Neural cell (in vitro differentiated cells): ENCODE measurements around the gene BDKRB1. TPM values are rescaled to one million over a fixed set of nuclear protein-coding genes. Genes with fewer than 3 reads are reported as not detected.

Source experiments
- H2AFZ ChIP-seq: fragments of 200-600, 300-800 bp; sonication (generic), shearing (Covaris generic); 2 replicates; pipeline ENCODE4 v1.6.0; 2014; ENCODE audit warnings: low read depth, mild to moderate bottlenecking, antibody characterized with exemption, low read length, moderate library complexity
- H3F3A ChIP-seq: fragments of 200-600 bp; shearing (Covaris generic); 2 replicates; pipeline ENCODE4 v1.6.1; 2016; ENCODE audit warnings: mild to moderate bottlenecking, moderate library complexity, mixed read lengths, antibody characterized with exemption, low read length; ENCODE audit not compliant: insufficient read depth, poor library complexity, severe bottlenecking
- H3K27ac ChIP-seq: fragments of 200-600, 300-800 bp; sonication (generic), shearing (Covaris generic); 2 replicates; pipeline ENCODE4 v1.5.1; 2014; ENCODE audit warnings: mild to moderate bottlenecking, low read length, moderate library complexity
- H3K27me3 ChIP-seq: fragments of 300-800, 200-600 bp; sonication (generic), shearing (Covaris generic); 2 replicates; pipeline ENCODE4 v1.6.0; 2014; ENCODE audit warnings: mild to moderate bottlenecking, low read depth, low read length, moderate library complexity; ENCODE audit not compliant: insufficient read depth
- H3K36me3 ChIP-seq: fragments of 300-800, 200-600 bp; sonication (generic), shearing (Covaris generic); 2 replicates; pipeline ENCODE4 v1.5.1; 2014; ENCODE audit warnings: mild to moderate bottlenecking, antibody characterized with exemption, low read length, moderate library complexity; ENCODE audit not compliant: insufficient read depth
- H3K4me2 ChIP-seq: fragments of 300-800, 200-600 bp; sonication (generic), shearing (Covaris generic); 2 replicates; pipeline ENCODE4 v1.6.0; 2014; ENCODE audit warnings: mild to moderate bottlenecking, low read length
- H3K4me3 ChIP-seq: fragments of 300-800, 200-600 bp; sonication (generic), shearing (Covaris generic); 2 replicates; pipeline ENCODE4 v1.5.1; 2014; ENCODE audit warnings: mild to moderate bottlenecking, low read length, moderate library complexity
- H3K79me2 ChIP-seq: fragments of 200-600 bp; shearing (Covaris generic); replicated peaks from 2 replicates; pipeline ENCODE4 v1.6.0; 2014; ENCODE audit warnings: mild to moderate bottlenecking, low read length, moderate library complexity; ENCODE audit not compliant: insufficient read depth
- H3K9ac ChIP-seq: fragments of 300-800, 200-600 bp; sonication (generic), shearing (Covaris generic); 2 replicates; pipeline ENCODE4 v1.6.1; 2016; ENCODE audit warnings: mild to moderate bottlenecking, low read length, mixed read lengths
- H3K9me2 ChIP-seq: fragments of 200-600 bp; shearing (Covaris generic); 2 replicates; pipeline ENCODE4 v1.6.1; 2016; ENCODE audit warnings: mild to moderate bottlenecking, low read length, mixed read lengths; ENCODE audit not compliant: insufficient read depth
- H3K9me3 ChIP-seq: fragments of 200-600, 300-800 bp; sonication (generic), shearing (Covaris generic); 2 replicates; pipeline ENCODE4 v1.6.1; 2016; ENCODE audit warnings: mild to moderate bottlenecking, mixed run types, low read length, moderate library complexity, mixed read lengths
- H4K20me1 ChIP-seq: fragments of 200-600 bp; shearing (Covaris generic); 2 replicates; pipeline ENCODE4 v1.6.1; 2016; ENCODE audit warnings: mild to moderate bottlenecking, mixed run types; ENCODE audit not compliant: insufficient read depth
- CTCF ChIP-seq: fragments of 450-650 bp; IDR thresholded peaks from 2 replicates; pipeline ENCODE4 v1.5.1; 2014; ENCODE audit warnings: antibody characterized with exemption, mild to moderate bottlenecking, moderate library complexity; ENCODE audit not compliant: poor library complexity, severe bottlenecking
- EP300 ChIP-seq: fragments of 450-650 bp; conservative IDR thresholded peaks from 2 replicates; pipeline ENCODE4 v1.6.1; 2014; ENCODE audit warnings: antibody characterized with exemption, mild to moderate bottlenecking, moderate library complexity; ENCODE audit not compliant: poor library complexity, severe bottlenecking
- EZH2 ChIP-seq: fragments of 200-600, 300-800 bp; shearing (Covaris generic), sonication (generic); IDR thresholded peaks from 2 replicates; pipeline ENCODE4 v1.6.1; 2014; ENCODE audit warnings: antibody characterized with exemption, low read length, borderline replicate concordance, mild to moderate bottlenecking; ENCODE audit not compliant: insufficient read depth, poor library complexity, severe bottlenecking
- MXI1 ChIP-seq: fragments of 450-650 bp; conservative IDR thresholded peaks from 2 replicates; pipeline ENCODE4 v1.6.1; 2014; ENCODE audit warnings: antibody characterized with exemption, mild to moderate bottlenecking; ENCODE audit not compliant: poor library complexity, severe bottlenecking
- POLR2AphosphoS5 ChIP-seq: IDR thresholded peaks from 2 replicates; pipeline ENCODE4 v1.6.1; 2012
- RAD21 ChIP-seq: fragments of 450-650 bp; conservative IDR thresholded peaks from 2 replicates; pipeline ENCODE4 v1.6.1; 2014; ENCODE audit warnings: antibody characterized with exemption, mild to moderate bottlenecking, moderate library complexity
- REST ChIP-seq: IDR thresholded peaks from 2 replicates; pipeline ENCODE4 v1.6.1; 2012; ENCODE audit warnings: borderline replicate concordance
- SMC3 ChIP-seq: fragments of 450-650 bp; conservative IDR thresholded peaks from 2 replicates; pipeline ENCODE4 v1.6.1; 2014; ENCODE audit warnings: antibody characterized with exemption, mild to moderate bottlenecking, moderate library complexity; ENCODE audit not compliant: poor library complexity
- TAF1 ChIP-seq: IDR thresholded peaks from 2 replicates; pipeline ENCODE4 v1.6.1; 2012; ENCODE audit warnings: low read depth
- polyA plus RNA-seq: library from polyadenylated mRNA; depleted of rRNA; stranded (reverse); fragments of >200 nt; gene quantifications from 2 replicates; pipeline ENCODE4 v1.2.3, GENCODE V29; 2014

Gene BDKRB1
- polyA plus RNA-seq, 1 donor from 2014 or later, result not detected

GRCh38 chr14:96269359-96269710 lies 13.3 kb downstream of the BDKRB1 start:
- Histone ChIP-seq H3K79me2 (no peaks in the 10 kb centered on the region), H3K4me2 (no peak overlapping the region), H3K9ac (no peak overlapping the region), H2AFZ (no peak overlapping the region), H3K27me3 (no peaks in the 10 kb centered on the region), H3K9me2 (no peaks in the 10 kb centered on the region), H3K27ac (no peak overlapping the region), H3K36me3 (no peaks in the 10 kb centered on the region), H3K4me3 (no peak overlapping the region), H4K20me1 (no peaks in the 10 kb centered on the region), H3F3A (no peaks in the 10 kb centered on the region), H3K9me3 (no peaks in the 10 kb centered on the region)
- no peak for TF ChIP-seq SMC3
- no peak for TF ChIP-seq CTCF
- no peak for TF ChIP-seq EP300
- no peak for TF ChIP-seq RAD21
- TF ChIP-seq REST, result no peak
- no peak for TF ChIP-seq MXI1
- no peak for TF ChIP-seq POLR2AphosphoS5
- no peak for TF ChIP-seq EZH2
- TF ChIP-seq TAF1, result no peak

- H4K20me1 ChIP-seq, result no peaks in the 10 kb centered on the region
- H3K27me3 ChIP-seq, result no peaks in the 10 kb centered on the region
- no peaks in the 10 kb centered on the region for H3K79me2 ChIP-seq
- H3K4me3 ChIP-seq, result no peak overlapping the region
- H3K9ac ChIP-seq, result no peak overlapping the region
- no peaks in the 10 kb centered on the region for H3F3A ChIP-seq
- no peak overlapping the region for H3K4me2 ChIP-seq
- H2AFZ ChIP-seq, result no peak overlapping the region
- no peak for TF ChIP-seq MXI1
- no peak for TF ChIP-seq TAF1
- no peak for TF ChIP-seq REST
- TF ChIP-seq RAD21, result no peak
- TF ChIP-seq CTCF, result no peak
- TF ChIP-seq POLR2AphosphoS5, result no peak
- no peak for TF ChIP-seq EZH2
- TF ChIP-seq SMC3, result no peak
- no peak for TF ChIP-seq EP300
- H3K36me3 ChIP-seq, result no peaks in the 10 kb centered on the region
- H3K9me2 ChIP-seq, result no peaks in the 10 kb centered on the region
- no peak overlapping the region for H3K27ac ChIP-seq
- H3K9me3 ChIP-seq, result no peaks in the 10 kb centered on the region
Observed at GRCh38 chr14:96270565-96271420, 14.8 kb downstream of the BDKRB1 start.
